Activated CD4-positive, CD25-positive, alpha-beta regulatory T cell treated with anti-CD3 and anti-CD28 coated beads, Interleukin-2, amount 50 U/mL, for 72 hours (primary cell): Measurements from ENCODE around the gene HHIP.

Experiments used
- DNase-seq: peaks from one replicate; pipeline ENCODE4 v3.0.0; 2021

HHIP gene

GRCh38 chr4:144709793-144710525 is 64.0 kb downstream of the HHIP start:
- DNase-seq: no peak

DNA sequence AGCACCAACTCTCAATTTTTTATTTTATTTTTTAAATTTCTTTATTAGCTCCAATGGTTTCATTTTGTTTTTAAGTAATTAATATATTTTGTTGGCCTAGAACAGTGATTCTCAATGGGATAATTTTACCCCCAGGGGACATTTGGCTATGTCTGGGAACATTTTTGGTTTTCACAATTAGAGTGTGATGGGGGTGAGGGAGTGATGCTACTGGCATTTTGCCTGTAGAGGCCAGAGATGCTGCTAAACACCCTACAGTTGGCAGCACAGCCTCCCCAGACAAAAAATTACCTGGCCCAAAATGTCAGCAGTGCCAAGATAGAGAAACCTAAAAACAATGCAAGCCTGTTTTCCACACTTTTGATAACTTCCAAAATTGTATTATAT is 64.6 kb downstream of the HHIP start:
- DNase-seq: no peak

- no peak for DNase-seq
Measured at GRCh38 chr4:144711700-144712456, 65.9 kb downstream of the HHIP start.

DNA sequence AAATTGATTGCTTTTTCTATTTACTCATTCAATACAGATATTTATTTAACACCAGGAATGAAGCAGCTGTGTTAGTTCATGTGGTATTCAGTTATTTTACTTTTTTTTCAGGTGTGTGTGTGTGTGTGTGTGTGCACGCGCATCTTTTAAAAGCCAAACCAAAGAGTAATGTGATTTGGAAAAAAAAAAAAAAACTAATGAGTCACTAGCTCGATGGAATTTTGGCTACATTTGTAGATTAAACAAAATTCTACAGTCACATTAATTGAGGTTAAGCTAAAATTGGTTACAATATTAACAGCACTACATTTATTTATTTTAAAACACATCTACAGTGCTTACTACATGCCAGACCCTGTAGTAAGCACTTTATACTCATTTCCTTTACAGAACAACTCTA is 66.8 kb downstream of the HHIP start:
- DNase-seq: no peak

GRCh38 chr4:144714166-144714565 is 68.2 kb downstream of the HHIP start:
- no peak for DNase-seq

- DNase-seq: no peak
Measured at GRCh38 chr4:144715230-144715629, 69.3 kb downstream of the HHIP start.

DNA sequence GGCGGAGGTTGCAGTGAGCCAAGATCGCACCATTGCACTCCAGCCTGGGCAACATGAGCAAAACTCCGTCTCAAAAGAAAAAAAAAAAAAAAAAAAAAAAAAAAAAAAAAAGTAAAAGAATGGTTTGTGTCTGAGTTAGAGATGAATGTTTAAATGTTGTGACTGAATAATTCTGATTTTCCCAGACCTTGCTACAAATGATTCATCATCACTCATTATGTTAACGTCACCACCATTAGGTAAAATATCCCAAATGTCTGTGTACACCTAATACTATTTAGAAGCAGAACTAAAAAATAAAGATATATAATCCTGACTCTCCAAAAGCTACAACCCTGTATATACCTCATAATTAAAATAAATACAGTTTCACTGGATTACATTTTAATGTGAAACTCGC is 70.8 kb downstream of the HHIP start:
- DNase-seq: no peak

DNA sequence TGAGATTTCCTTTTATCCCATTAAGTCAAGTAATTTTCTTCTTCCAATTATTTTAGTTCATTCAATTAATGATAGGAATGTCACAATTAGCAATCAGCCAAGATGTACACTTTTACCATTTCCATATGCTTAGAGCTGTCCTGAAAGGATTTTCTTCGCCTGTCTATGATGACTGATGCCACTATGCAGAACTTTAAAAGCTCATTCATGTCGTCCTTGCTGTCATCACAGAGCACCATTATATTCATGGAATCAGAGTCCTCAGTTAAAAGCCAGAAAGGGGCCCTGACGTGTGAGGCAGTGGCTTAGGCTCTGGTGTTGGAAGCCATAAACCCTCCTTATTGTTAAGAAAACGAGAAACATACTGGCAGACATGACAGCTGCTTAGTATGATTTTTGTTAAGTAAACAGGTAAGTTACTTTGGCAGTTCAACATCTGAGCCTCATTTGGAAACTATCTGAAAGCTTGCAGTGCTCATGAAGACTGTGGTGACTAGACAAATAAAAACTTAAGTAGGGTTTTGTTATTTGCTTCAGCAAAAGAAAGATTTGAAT is 73.1 kb downstream of the HHIP start:
- DNase-seq: no peak

DNA sequence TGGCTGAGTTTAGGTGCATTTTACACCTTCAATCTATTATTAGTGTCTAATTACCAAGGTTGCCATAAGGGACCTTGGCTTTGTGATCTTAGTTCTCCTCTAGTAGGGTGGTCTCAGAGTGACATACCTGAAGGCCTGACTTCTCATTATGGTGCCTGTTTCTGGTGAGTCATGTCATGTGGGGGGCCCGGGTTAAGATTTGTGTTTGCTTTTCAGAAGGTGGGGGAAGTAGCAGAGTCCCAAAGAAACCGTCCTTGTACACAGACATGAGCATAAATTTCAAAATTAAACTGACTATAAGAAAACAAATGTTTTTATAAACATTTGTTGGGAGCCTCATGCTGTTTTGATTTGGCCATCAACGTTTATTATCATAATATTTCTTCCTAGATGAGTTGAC is 74.5 kb downstream of the HHIP start:
- no peak for DNase-seq

DNA sequence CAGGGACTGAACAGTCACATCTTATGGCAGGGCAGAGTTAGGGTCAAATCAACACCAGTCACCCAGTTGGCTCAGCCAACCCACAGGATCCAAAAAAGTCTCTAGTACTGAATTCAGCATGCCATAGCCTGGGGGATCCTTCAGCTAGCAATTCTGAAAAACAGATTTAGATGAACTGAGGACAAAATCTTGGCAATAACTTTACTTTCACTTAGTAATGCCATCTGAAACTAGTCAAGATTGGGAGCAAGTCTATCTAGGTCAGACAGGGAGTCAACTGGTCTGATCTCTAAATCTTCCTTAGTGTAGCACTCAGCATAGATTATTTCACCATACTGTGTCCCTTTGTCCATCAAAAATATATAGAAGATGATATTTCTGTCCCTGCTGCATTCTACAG is 76.0 kb downstream of the HHIP start:
- DNase-seq: no peak

- no peak for DNase-seq
Measured at GRCh38 chr4:144723471-144723870, 77.5 kb downstream of the HHIP start.

GRCh38 chr4:144729175-144729574 is 83.2 kb downstream of the HHIP start:
- no peak for DNase-seq

DNA sequence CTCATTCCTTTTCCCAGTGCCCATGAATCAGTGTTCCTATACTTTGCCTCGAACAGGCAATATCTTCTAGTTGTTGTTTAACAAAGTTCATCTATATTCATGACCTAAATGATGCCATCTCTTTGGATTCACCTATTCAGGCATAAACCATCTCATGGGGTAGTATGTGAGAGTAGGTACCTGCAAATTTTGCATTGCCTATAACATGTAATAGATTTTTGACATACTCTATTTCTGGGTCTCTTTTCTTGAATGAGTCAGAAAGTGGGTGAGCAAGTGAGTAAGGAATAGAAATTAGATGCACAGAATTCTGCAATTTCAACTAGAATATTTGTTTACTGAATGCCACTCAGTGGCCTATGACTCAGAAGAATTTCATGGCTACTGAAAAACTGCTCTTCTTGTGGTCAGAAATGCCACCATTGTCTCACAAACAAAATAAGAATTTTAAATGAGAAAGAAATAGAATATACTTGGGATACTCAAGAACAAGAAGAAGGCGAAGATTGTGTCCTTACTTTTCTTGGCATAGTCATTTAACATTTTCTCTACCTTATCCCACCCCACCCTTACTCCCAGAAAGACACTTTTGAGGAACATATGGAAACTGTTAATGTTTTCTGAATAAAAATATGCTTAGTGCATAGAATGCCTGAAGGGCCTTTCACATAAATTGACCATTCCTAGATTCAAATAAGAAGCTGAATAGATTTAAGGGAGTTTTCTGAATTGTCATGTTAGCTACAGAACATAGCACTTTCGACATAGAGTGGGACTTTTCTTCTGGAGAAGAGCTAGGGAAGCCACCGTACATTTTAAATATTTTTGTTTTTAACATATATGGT is 86.8 kb downstream of the HHIP start:
- no peak for DNase-seq

DNA sequence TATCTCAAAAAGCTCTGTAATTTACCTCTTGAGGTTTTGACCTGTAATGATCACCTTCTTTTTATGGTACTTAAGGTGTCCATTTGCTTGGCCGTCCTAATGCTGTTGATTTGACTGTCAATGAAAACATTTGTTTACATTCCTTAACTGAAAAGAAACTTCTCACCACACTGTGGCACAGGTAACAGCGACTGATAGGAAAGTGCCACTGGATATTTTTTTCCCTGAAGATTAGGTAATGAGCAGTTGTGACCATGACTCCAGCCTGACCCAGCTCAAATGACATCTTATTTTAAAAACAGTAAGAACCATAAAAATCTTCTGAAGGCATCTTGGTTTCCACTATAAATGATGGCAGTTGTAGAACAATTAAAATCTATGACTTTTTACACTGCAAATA is 87.6 kb downstream of the HHIP start:
- DNase-seq: no peak

- DNase-seq: no peak
Measured at GRCh38 chr4:144734522-144734921, 88.6 kb downstream of the HHIP start.

DNA sequence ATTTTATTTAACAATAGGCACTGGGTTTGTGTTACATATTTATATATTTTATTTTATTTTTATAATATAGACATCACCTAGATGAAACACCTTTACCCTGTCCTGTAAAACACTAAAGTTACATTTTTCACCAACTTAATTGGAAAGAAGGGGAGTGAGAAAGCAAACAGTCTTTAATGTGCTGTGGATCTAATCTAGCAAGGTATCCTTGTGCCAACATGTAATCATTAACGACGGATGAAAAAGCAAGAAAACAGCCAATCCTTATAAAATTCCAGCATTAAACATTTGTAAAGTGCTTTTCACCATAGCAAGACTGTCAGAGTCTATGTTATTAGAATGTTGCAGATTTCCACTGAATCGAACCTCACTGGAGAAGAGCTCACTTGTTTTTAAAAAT is 92.7 kb downstream of the HHIP start:
- no peak for DNase-seq

- no peak for DNase-seq
Measured at GRCh38 chr4:144739511-144740033, 93.6 kb downstream of the HHIP start.

- no peak for DNase-seq
Measured at GRCh38 chr4:144740316-144740715, 94.4 kb downstream of the HHIP start.

DNA sequence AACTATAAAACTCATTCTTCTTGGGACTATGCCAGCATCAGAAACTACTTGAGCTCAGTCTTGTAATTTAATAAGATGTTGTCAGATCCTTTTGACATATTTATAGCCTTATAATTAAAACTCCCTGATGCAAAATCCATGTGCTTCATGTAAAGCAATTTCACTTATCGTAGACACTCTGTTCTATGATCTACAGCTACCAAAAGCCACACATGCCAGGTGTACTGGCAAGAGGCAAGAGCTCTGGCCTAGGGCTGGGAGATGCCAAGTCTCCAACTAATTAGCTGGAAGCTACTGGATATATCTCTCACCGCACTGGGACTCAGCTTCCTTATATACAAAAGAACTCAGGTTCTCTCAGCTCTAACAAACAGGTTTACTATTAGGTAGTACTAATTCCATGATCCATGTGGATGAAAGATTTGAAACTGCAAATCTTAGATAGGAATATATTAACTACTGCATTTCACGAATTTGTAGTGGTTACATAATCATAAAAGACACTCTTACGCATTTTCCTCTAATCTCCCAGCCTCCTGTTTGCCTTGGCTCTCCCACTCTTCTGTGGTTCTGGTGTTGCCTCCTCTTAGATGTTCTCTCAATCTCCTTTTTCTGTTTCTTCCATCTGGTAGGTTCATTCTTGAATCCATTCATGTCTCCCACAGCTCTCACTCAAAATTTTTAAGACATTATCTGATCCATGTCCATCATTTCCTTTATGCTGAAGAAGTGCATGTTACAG is 103.0 kb downstream of the HHIP start:
- DNase-seq: no peak

DNA sequence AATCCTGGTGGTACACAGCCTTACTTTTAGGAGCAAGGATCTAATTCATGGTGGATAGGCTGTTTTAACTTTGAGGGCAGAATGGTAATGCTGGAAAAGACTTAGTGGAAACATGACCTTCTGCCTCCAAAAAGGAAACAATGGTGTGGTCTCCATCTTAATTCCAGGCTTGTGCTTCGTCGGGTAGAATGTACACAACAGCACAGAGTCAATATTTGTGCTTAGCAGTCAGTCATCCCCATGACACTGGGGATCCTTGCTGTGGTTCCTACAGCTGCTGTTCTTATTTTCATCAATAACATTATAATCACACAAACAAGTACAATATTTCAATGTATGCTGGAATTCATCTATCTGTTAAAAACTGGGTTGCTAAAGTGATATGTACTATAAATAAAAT is 104.4 kb downstream of the HHIP start:
- no peak for DNase-seq

DNA sequence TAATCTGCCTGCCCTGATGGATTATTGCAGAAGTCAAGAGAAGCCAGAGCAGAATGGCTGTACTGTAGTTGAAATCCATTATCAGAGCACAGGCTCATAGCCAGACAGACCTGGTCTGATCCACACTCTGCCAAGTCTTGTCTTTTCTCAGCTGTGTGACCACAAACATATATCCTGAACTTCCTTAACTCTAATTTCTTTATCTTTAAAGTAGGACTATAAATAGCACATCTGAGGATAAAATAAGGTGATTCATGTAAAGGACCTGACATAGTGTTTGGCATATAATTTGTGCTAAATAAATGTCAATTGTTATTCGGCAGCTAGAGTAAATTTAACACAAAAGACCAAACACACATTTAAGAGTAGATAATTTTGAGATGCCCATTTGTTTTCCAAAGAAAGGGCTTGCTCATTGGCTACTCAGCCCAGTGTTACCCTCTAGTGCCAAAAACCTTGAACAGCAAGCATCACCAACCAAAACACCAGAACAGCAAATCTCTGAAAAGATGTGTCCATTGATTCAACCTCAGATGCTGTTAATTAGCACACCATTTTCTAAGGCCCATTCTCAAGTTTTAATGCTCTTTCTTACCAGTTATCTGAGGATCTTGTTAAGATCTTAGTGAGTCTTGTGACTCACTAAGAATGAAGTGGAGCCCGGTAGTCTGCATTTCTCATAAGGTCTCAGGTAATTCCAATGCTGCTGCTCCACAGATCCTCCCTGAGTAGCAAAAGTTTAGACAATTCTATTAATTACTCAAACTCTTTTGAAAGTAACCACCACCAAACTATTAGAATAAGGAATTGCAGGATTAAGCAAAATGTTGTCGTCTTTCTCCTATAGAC is 108.8 kb downstream of the HHIP start:
- DNase-seq: no peak
